ENCODE results near the gene TESMIN.

Gene TESMIN

GRCh38 chr11:68658097-68658496 lies 93.2 kb downstream of the TESMIN start:
- DNase-seq, result no peak

All from NCI-H1694 treated with DMSO at 0.1 percent for 48 hours (cell line).